BLaER1 treated with 17β-estradiol and CSF1 and Interleukin-3, amounts not matched to agents 10 nM and 100 nM (cell line): ENCODE data around the gene CHRNA4.

Experiments used
- H3K27ac ChIP-seq, 11 experiments: shearing (Covaris generic); formaldehyde crosslinking; 2 replicates each; pipeline ENCODE4 v1.8.1; 2022
- H3K27me3 ChIP-seq, 11 experiments: shearing (Covaris generic); formaldehyde crosslinking; 2 replicates each; pipeline ENCODE4 v1.8.1; 2022
- H3K36me3 ChIP-seq, 11 experiments: shearing (Covaris generic); formaldehyde crosslinking; 2 replicates each; pipeline ENCODE4 v1.8.1; 2022
- H3K4me1 ChIP-seq, 10 experiments: shearing (Covaris generic); formaldehyde crosslinking; 2 replicates each; pipeline ENCODE4 v1.8.1; 2022
- H3K4me2 ChIP-seq, 11 experiments: shearing (Covaris generic); formaldehyde crosslinking; 2 replicates each; pipeline ENCODE4 v1.8.1; 2022
- H3K4me3 ChIP-seq, 10 experiments: shearing (Covaris generic); formaldehyde crosslinking; 2 replicates each; pipeline ENCODE4 v1.8.1; 2022
- H3K9ac ChIP-seq, 11 experiments: shearing (Covaris generic); formaldehyde crosslinking; 2 replicates each; pipeline ENCODE4 v1.8.1; 2022
- H3K9me3 ChIP-seq, 11 experiments: shearing (Covaris generic); formaldehyde crosslinking; replicated peaks in 1 of 11; 2 replicates each; pipeline ENCODE4 v1.8.1; 2022
- H4K20me1 ChIP-seq, 11 experiments: shearing (Covaris generic); formaldehyde crosslinking; 2 replicates each; pipeline ENCODE4 v1.8.1; 2022
- Cebpa-rat ChIP-seq, 11 experiments: shearing (Covaris generic); IDR thresholded peaks; 2 replicates each; pipeline ENCODE4 v1.8.1; 2022

Gene CHRNA4

GRCh38 chr20:63351811-63352591, 9.1 kb downstream of the CHRNA4 start:
- Histone ChIP-seq H3K27ac (no peak overlapping the region), H3K4me1 (peaks cover 0 to 20% (median 15%) of the 10 kb centered on the region in 10 experiments; a peak in 15 of 20 replicates), H3K9me3 (peaks cover 0 to 14% (median 4%) of the 10 kb centered on the region in 11 experiments; a peak in 9 of 22 replicates), H4K20me1 (peaks cover 0 to 27% (median 0%) of the 10 kb centered on the region in 11 experiments; a peak in 2 of 22 replicates), H3K4me3 (no peak overlapping the region), H3K4me2 (peak overlapping the region in 9 of 11 experiments; percentile 18 to 73 (median 67); a peak in 15 of 22 replicates), H3K9ac (0 out of 22 replicates have a peak overlapping the region, but pooled peaks of 1 of the 11 experiments have one; percentile 24), H3K36me3 (no peaks in the 10 kb centered on the region), H3K27me3 (peaks cover 0 to 5% (median 0%) of the 10 kb centered on the region in 11 experiments; a peak in 3 of 22 replicates)
- TF ChIP-seq Cebpa-rat (IDR thresholded peaks at IDR 0.05) = no peak

GRCh38 chr20:63351326-63351700, 9.8 kb downstream of the CHRNA4 start:
- Histone ChIP-seq H3K36me3 (no peaks in the 10 kb centered on the region), H3K4me3 (no peak overlapping the region), H3K4me2 (peak overlapping the region in 2 of 11 experiments; percentile 70 to 72; a peak in 1 of 22 replicates), H4K20me1 (peaks cover 0 to 30% (median 0%) of the 10 kb centered on the region in 11 experiments; a peak in 3 of 22 replicates), H3K4me1 (peaks cover 0 to 24% (median 19%) of the 10 kb centered on the region in 10 experiments; a peak in 16 of 20 replicates), H3K27ac (no peak overlapping the region), H3K27me3 (peaks cover 0 to 5% (median 0%) of the 10 kb centered on the region in 11 experiments; a peak in 2 of 22 replicates), H3K9ac (no peak overlapping the region), H3K9me3 (peaks cover 0 to 14% (median 4%) of the 10 kb centered on the region in 11 experiments; a peak in 9 of 22 replicates)
- TF ChIP-seq Cebpa-rat (IDR thresholded peaks at IDR 0.05) = no peak

DNA sequence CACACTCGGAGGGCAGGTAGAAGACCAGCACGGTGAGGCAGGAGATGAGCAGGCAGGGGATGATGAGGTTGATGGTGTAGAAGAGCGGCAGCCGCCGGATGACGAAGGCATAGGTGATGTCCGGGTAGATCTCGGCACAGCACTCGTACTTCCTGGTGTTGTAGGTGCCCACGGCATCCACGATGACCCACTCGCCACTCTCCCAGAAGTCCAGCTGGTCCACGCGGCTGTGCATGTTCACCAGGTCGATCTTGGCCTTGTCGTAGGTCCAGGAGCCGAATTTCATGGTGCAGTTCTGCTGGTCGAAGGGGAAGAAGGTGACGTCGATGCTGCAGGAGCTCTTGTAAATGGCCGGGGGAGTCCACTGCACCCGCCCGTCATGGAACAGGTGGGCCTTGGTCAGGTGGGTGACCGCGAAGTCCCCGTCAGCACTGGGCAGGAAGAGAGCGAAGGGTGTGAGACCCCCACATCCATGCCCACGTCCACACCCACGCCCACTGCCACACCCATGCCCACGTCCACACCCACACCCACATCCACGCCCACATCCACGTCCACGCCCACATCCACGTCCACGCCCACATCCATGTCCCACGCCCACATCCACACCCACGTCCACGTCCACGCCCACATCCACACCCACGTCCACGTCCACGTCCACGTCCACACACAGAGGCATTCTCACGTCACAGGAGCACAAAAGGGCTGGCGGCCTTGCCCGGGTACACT, 10.4 kb downstream of the CHRNA4 start:
- Histone ChIP-seq H3K4me2 (no peak overlapping the region), H3K9me3 (peaks cover 0 to 14% (median 4%) of the 10 kb centered on the region in 11 experiments; a peak in 9 of 22 replicates), H3K4me1 (peaks cover 0 to 30% (median 25%) of the 10 kb centered on the region in 10 experiments; a peak in 17 of 20 replicates), H3K27me3 (peaks cover 0 to 5% (median 0%) of the 10 kb centered on the region in 11 experiments; a peak in 2 of 22 replicates), H4K20me1 (peaks cover 0 to 30% (median 0%) of the 10 kb centered on the region in 11 experiments; a peak in 4 of 22 replicates), H3K9ac (no peak overlapping the region), H3K36me3 (no peaks in the 10 kb centered on the region), H3K4me3 (no peak overlapping the region), H3K27ac (no peak overlapping the region)
- TF ChIP-seq Cebpa-rat (IDR thresholded peaks at IDR 0.05) = no peak

- H3K27me3 ChIP-seq = peaks cover 0 to 5% (median 0%) of the 10 kb centered on the region in 11 experiments; a peak in 2 of 22 replicates
- no peak overlapping the region for H3K27ac ChIP-seq
- peaks cover 0 to 36% (median 31%) of the 10 kb centered on the region in 10 experiments; a peak in 17 of 20 replicates for H3K4me1 ChIP-seq
- no peak overlapping the region for H3K9ac ChIP-seq
- H3K36me3 ChIP-seq = no peaks in the 10 kb centered on the region
- no peak overlapping the region for H3K4me2 ChIP-seq
- no peak overlapping the region for H3K4me3 ChIP-seq
- peaks cover 0 to 29% (median 0%) of the 10 kb centered on the region in 11 experiments; a peak in 4 of 22 replicates for H4K20me1 ChIP-seq
- peaks cover 0 to 14% (median 4%) of the 10 kb centered on the region in 11 experiments; a peak in 9 of 22 replicates for H3K9me3 ChIP-seq
- TF ChIP-seq Cebpa-rat (IDR thresholded peaks at IDR 0.05) = no peak
These were observed 11.0 kb downstream of the CHRNA4 start for GRCh38 chr20:63350196-63350595.

GRCh38 chr20:63349516-63349895, 11.6 kb downstream of the CHRNA4 start:
- peaks cover 0 to 5% (median 0%) of the 10 kb centered on the region in 11 experiments; a peak in 1 of 22 replicates for H3K27me3 ChIP-seq
- no peak overlapping the region for H3K9ac ChIP-seq
- H3K36me3 ChIP-seq = no peaks in the 10 kb centered on the region
- no peak for TF ChIP-seq Cebpa-rat (IDR thresholded peaks at IDR 0.05)
- H3K4me1 ChIP-seq = peaks cover 0 to 40% (median 36%) of the 10 kb centered on the region in 10 experiments; a peak in 17 of 20 replicates
- no peak overlapping the region for H3K4me3 ChIP-seq
- peaks cover 0 to 14% (median 4%) of the 10 kb centered on the region in 11 experiments; a peak in 9 of 22 replicates for H3K9me3 ChIP-seq
- H3K27ac ChIP-seq = no peak overlapping the region
- H3K4me2 ChIP-seq = no peak overlapping the region
- peaks cover 0 to 23% (median 0%) of the 10 kb centered on the region in 11 experiments; a peak in 4 of 22 replicates for H4K20me1 ChIP-seq

GRCh38 chr20:63348828-63349515, 12.2 kb downstream of the CHRNA4 start:
- Histone ChIP-seq H3K9ac (no peak overlapping the region), H4K20me1 (peaks cover 0 to 23% (median 0%) of the 10 kb centered on the region in 11 experiments; a peak in 4 of 22 replicates), H3K27me3 (peaks cover 0 to 5% (median 0%) of the 10 kb centered on the region in 11 experiments; a peak in 3 of 22 replicates), H3K4me1 (peaks cover 0 to 40% (median 36%) of the 10 kb centered on the region in 10 experiments; a peak in 17 of 20 replicates), H3K27ac (no peak overlapping the region), H3K4me2 (no peak overlapping the region), H3K9me3 (peaks cover 0 to 14% (median 4%) of the 10 kb centered on the region in 11 experiments; a peak in 9 of 22 replicates), H3K4me3 (no peak overlapping the region), H3K36me3 (no peaks in the 10 kb centered on the region)
- no peak for TF ChIP-seq Cebpa-rat (IDR thresholded peaks at IDR 0.05)

GRCh38 chr20:63347950-63348827, 13.0 kb downstream of the CHRNA4 start:
- no peaks in the 10 kb centered on the region for H3K36me3 ChIP-seq
- peaks cover 0 to 39% (median 35%) of the 10 kb centered on the region in 10 experiments; a peak in 17 of 20 replicates for H3K4me1 ChIP-seq
- no peak overlapping the region for H3K4me3 ChIP-seq
- H3K9me3 ChIP-seq = peaks cover 0 to 14% (median 4%) of the 10 kb centered on the region in 11 experiments; a peak in 9 of 22 replicates
- H3K4me2 ChIP-seq = no peak overlapping the region
- H4K20me1 ChIP-seq = peaks cover 0 to 23% (median 0%) of the 10 kb centered on the region in 11 experiments; a peak in 4 of 22 replicates
- peaks cover 0 to 10% (median 4%) of the 10 kb centered on the region in 11 experiments; a peak in 7 of 22 replicates for H3K27me3 ChIP-seq
- H3K27ac ChIP-seq = no peak overlapping the region
- H3K9ac ChIP-seq = no peak overlapping the region
- TF ChIP-seq Cebpa-rat (IDR thresholded peaks at IDR 0.05) = no peak
